RWPE1 (cell line): ENCODE data around the gene SLC4A2.

Source experiments
- CTCF ChIA-PET: fragments of 350-600 bp; sonication (Branson Sonifier 250); formaldehyde crosslinking; extraction: SDS; loops from one replicate; lab custom pipeline; 2021; lab: Yijun Ruan, JAX
- POLR2A ChIA-PET: fragments of 400-600 bp; formaldehyde crosslinking; extraction: SDS; loops from one replicate; lab custom pipeline; 2020; ENCODE audit warnings: antibody characterized with exemption; ENCODE audit not compliant: low non-redundant PET; lab: Yijun Ruan, JAX
- DNase-seq: peaks from one replicate; pipeline ENCODE4 v3.0.0; 2012; ENCODE audit warnings: low spot score
- H3K27ac ChIP-seq: fragments of 450-650 bp; 2 replicates; pipeline ENCODE4 v1.5.1; 2017
- CTCF ChIP-seq: fragments of 450-650 bp; conservative IDR thresholded peaks from 2 replicates; pipeline ENCODE4 v1.5.1; 2017; ENCODE audit warnings: low read depth, mild to moderate bottlenecking

The SLC4A2 gene

GRCh38 chr7:151066273-151066974 lies 7.0 kb downstream of the SLC4A2 start:
- POLR2A ChIA-PET: no interaction called here
- CTCF ChIA-PET: no interaction called here
- TF ChIP-seq CTCF: no peak

GRCh38 chr7:151068069-151068773 lies 8.8 kb downstream of the SLC4A2 start:
- 0 out of 2 replicates have a peak overlapping the region, but pooled peaks have one; percentile 5 for H3K27ac ChIP-seq
- POLR2A ChIA-PET: interaction anchor here (0.9 kb wide), 1 partner anchor 9 kb away, joined by 4 read pairs; no protein-coding TSS in a partner anchor
- TF ChIP-seq CTCF: no peak
- no peak for DNase-seq
- CTCF ChIA-PET: interaction anchor here (1.4 kb wide), 1 partner anchor 43 kb away, joined by 3 read pairs; no protein-coding TSS in a partner anchor

More at GRCh38 chr7:151066273-151066974, 7.0 kb downstream of the SLC4A2 start:
- H3K27ac ChIP-seq: peak overlapping the region; percentile 96
- no peak for DNase-seq

GRCh38 chr7:151069841-151070573 lies 10.6 kb downstream of the SLC4A2 start:
- ChIA-PET POLR2A (no interaction called here), CTCF (no interaction called here)

GRCh38 chr7:151070574-151070960 lies 11.2 kb downstream of the SLC4A2 start:
- ChIA-PET POLR2A (no interaction called here), CTCF (no interaction called here)
- no peak for TF ChIP-seq CTCF
- H3K27ac ChIP-seq: peak overlapping the region; percentile 99; the same call in 1 of the 2 replicates
- no peak for DNase-seq

More at GRCh38 chr7:151069841-151070573, 10.6 kb downstream of the SLC4A2 start:
- DNase-seq: no peak
- peak overlapping the region; percentile 8; the same call in 1 of the 2 replicates for H3K27ac ChIP-seq
- TF ChIP-seq CTCF: no peak

GRCh38 chr7:151071032-151071866 lies 11.9 kb downstream of the SLC4A2 start:
- H3K27ac ChIP-seq: peak overlapping the region; percentile 99
- POLR2A ChIA-PET: no interaction called here
- DNase-seq: no peak
- CTCF ChIA-PET: no interaction called here
- no peak for TF ChIP-seq CTCF
